Muscle of arm (tissue), 12 donors: ENCODE data around the gene NAPB. TPM values are rescaled to one million over a fixed set of nuclear protein-coding genes. Genes with fewer than 3 reads are reported as not detected.

Experiments used
- DNase-seq: peaks from one replicate; pipeline ENCODE4 v3.0.0-alpha.2; 2013
- polyA plus RNA-seq, 12 donors: library from polyadenylated mRNA; unstranded; fragments of 120-200 nt; gene quantifications; one replicate each; pipeline ENCODE4 v1.2.1, GENCODE V29; 2013; ENCODE audit not compliant: insufficient read length in 12 of 12

The NAPB gene
- polyA plus RNA-seq, 12 donors = 5.2 to 12.8 (median 8.1) TPM; not detected in 1

DNA sequence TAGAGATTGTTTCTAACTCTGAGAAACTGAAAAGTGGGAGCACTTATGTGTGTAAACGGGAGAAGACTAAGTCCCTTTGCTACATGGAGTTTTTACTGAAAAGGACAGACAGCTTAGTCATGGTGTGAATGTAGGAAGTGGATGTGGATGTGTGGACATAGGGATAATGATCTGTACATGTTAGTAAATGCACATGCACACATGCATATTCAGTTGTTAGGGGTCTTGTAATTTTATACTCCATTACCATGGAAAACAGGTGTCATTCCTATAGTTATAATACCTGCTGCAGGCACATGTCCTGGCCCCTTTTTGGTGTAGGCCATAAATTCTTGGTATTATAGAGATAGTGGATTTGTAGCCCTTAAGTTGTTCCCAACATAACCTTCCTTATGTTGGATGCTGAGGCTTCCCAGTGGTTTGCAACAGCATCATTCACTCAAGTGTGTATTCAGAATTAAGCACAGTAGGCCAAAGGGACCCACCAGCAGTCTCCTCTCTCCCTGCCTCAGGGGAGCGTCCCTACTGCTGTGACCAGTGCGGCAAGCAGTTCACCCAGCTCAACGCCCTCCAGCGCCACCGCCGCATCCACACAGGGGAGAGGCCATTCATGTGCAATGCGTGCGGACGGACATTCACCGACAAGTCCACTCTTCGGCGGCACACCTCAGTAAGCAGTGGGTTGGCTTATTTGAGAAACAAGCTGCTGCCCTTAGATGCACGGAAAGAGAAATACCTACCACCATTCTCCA lies 52.0 kb downstream of the NAPB start:
- DNase-seq = no peak

- no peak for DNase-seq
Measured at GRCh38 chr20:23368316-23369071, 52.8 kb downstream of the NAPB start.

- DNase-seq = no peak
Measured at GRCh38 chr20:23367770-23368169, 53.5 kb downstream of the NAPB start.

DNA sequence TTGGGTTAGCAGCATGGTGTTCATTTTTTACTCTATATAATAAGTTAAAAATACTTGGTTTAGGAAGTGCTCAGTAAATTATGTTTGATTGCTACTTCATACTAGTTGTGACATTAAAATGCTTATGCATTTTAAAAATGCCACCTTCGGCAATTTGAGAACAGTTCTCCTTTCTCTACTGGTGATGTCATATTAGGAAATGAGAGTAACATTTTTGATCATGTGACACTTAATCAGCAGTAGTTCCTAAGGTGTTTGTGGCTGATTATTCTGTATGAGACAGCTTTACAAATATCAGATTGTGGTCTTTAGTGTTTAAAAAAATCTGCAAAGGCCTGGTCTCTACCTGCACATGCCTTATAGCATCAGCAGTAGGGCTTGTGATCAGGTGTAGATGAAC lies 54.9 kb downstream of the NAPB start:
- DNase-seq = no peak

DNA sequence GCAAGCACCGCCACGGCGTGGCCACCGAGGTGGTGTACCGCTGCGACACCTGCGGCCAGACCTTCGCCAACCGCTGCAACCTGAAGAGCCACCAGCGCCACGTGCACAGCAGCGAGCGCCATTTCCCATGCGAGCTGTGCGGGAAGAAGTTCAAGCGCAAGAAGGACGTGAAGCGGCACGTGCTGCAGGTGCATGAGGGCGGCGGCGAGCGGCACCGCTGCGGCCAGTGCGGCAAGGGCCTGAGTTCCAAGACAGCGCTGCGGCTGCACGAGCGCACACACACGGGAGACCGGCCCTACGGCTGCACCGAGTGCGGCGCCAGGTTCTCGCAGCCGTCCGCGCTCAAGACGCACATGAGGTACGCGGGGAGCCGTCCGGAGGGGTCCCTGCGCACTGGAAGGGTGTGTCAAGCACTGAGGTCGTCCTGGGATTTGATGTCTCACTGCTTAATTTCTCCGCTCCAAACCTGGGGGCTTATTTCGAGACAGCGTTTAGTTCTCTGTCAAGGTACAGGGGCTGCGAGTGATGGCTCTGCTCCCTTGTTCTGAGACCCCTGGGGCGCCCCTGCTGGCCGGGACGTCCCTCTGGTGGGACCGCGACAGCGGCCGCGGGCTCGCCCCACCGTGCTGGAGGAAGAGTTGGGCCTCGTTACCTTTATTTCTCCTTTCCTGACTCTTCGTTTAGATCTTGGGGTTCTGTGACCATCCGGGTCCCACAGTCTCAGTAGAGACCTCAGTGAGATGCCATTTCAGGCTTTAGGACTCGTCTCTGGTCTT lies 55.7 kb downstream of the NAPB start:
- no peak for DNase-seq

DNA sequence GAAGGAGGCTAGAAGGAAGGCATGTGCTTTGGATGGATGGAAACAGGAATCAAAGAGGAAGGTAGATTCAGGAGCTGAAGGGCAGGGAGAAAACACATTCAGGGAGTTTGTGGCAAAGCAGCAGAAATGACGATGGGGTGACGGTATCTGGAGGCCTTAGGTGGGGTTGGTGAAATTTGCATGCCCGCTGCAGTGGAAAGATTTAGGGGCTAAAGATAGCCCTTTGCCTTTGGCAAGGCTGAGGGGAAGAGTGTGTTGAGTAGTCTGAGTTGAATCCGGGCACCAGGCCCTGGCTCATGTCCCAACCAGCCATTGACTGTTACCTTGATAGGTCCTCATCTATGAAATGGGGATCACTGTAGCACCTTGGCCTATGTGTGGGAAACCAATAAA lies 58.0 kb downstream of the NAPB start:
- no peak for DNase-seq

- peak; percentile 56 for DNase-seq
Measured at GRCh38 chr20:23362392-23363256, 58.7 kb downstream of the NAPB start.

DNA sequence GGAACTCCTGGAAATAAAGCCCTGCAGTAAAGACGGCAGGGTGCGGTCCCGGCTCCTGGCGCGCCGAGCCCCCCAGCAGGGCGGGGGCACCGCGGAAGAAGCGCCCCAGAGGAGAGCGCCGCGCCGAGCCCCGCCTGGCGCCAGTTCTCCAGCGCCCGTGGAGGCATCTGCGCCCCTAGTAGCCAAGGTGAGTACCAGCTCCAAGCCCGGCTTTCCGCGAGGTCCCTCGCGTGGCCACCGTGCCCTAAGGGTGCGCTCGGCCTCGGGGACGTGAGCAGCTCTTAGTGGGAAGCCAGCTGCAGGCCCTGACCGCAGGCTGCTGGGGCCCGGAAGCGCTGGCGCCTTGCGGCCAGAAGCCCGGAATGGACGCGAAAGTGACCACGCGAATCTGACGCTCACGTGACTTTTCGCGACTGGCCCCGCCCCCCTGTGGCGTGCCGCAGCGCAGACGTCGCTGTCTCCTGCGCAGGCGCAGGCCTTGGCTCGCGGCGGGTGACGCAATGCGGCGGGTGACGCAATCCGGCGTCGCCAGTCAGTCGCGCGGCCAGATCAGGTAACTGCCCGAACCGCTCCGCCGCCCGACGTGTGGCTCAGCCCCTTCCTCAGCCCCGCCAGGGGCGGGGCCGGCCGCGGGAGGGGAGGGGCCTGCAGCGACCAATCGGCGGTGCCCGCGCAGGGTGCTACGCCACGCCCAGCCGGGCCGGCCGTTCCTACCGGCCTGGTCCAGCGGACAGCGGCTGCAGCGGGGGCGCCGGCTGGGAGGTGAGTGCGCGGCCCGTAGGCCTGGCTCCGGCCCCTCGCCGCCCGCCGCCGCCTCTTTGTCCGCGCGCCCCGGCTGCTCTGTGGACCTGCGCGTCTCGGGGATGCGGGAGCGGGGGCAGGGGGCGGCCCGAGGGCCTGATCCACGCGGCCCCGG lies 59.6 kb downstream of the NAPB start, which contains the start of gene GZF1:
Gene GZF1 (plus strand): TSS at position 707 of the 916 bp plus-strand sequence. CDS start 2,202 bp downstream, outside the sequence.
- peak; percentile 99 for DNase-seq

DNA sequence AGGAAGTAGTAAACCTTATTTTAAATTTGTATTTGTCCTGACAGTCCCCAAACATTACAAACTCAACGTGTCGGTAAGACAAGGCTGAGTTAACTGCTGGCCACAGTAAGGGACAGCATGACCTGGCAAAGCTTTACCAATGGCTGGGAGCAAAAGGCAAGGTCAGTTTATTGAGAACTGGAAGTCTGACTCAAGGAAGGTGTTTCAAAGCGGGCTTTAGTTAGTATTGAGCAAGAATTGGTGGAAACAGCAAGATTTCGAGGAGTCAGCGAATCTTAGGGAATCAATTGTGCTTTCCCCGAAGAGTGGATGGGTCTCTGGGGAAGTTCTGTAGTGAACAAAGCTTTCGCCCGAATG lies 60.2 kb downstream of the NAPB start:
- no peak for DNase-seq

DNA sequence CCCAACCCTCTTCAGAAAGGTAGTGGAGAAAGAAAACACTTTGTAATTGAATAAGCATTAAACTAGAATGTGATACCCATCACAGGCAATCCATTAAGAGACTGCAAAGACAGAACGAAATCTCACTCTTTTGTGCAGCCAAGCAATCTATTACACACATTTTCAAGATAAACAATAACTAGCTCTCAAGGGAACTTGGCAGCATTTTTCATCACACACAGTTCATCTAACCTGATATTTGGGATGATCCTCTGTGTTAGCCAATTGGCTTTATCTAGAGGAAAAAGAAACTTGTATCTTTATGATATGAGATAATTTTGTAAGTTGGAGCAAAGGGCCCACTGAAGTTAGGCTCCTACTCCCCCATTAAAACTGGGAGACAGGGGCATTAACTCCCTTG lies 60.8 kb downstream of the NAPB start:
- no peak for DNase-seq

GRCh38 chr20:23358923-23359593 lies 62.2 kb downstream of the NAPB start:
- no peak for DNase-seq

- DNase-seq = no peak
Measured at GRCh38 chr20:23358563-23358906, 62.8 kb downstream of the NAPB start.

DNA sequence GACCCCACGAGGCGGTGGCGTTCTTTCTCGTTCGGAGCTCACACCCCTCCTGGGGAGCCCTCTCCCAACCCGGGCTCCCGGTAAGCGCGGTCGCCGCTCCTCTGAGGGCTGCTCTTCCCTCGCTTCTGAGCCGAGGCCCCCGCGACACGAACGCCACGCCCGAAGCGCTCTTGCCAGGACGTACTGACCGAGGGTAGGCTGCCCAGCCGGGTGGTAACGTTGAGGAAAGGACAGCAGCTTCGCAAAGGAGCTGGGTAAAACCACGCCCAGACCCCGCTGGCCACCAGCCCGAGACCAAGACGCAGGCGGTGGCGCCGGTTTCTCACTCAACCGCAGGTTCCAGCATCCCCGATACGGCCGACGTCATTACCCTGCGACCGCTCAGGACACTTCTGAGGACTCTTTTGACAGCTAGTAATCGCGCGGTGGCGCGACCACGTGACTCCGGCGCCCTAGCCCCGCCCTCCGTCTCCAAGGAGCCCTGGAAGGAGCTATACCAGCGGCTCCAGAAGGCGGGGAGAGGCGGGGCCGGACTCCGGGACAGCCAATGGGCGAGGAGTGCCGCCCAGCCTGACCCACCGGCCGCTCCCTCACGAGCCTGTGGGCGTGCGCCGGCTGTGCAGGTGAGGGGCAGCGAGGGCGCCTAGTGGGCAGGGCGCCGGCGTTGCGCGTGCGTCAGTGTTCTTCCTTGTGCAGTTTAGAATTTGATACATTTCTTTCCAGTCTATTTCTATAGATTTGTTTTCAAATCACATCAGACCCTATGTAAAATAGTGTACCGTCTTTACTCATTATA lies 63.3 kb downstream of the NAPB start:
- DNase-seq = peak; percentile 99

GRCh38 chr20:23356203-23356602 lies 65.1 kb downstream of the NAPB start:
- no peak for DNase-seq

- peak; percentile 51 for DNase-seq
Measured at GRCh38 chr20:23350904-23351838, 70.1 kb downstream of the NAPB start.

GRCh38 chr20:23350196-23350903 lies 70.9 kb downstream of the NAPB start, which contains the start of gene NXT1:
Gene NXT1, plus strand, starts transcription at chr20:23350791. Its CDS starts 3,251 bp downstream, at chr20:23354042.
- DNase-seq = peak; percentile 98
